ENCODE data around the gene CAMK2B.

CAMK2B gene

DNA sequence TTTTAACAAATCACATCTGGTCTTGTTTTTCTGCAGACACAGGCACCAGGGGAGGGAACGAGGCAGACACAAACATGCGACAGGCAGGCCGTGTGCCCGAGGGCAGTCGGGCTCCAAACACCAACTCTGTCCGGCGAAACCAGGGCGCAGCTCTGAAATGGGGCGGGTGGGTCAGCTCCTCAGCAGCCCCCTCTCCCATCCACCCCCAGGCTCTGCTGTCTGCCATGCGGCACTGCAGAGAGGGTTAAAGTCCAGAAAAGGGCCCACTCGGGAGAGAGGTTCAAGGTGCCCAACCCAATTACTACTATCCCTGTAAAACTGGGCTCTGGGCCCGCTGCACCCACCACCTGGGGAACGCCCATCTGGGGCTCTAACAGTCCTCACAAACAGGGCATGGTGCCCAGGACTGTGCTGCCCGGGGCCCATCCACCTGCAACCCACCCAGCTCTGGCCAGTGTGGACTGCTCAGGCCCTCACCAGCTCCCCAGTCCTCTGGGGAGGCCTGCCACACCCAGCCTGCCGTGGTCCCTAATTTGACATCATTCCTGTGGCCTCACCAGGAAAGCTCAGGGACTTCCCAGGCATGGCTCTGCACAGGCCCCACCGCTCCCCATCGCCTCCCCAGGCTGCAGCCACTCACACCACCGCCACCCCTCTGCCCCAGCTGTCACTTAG, 105.9 kb downstream of the CAMK2B start:
- peaks cover 2% of the 10 kb centered on the region for H3K9me3 ChIP-seq (ENCODE audit: low read length)
- H3K4me1 ChIP-seq (ENCODE audit: insufficient read depth, low read length) = peaks cover 11% of the 10 kb centered on the region
- H3K4me3 ChIP-seq (ENCODE audit: low read length) = no peak overlapping the region
- H3K36me3 ChIP-seq (ENCODE audit: insufficient read depth, low read length) = no peaks in the 10 kb centered on the region
- H3K27me3 ChIP-seq (ENCODE audit: insufficient read depth, low read length) = peaks cover 8% of the 10 kb centered on the region
- no peak overlapping the region for H2AFZ ChIP-seq (ENCODE audit: low read depth, low read length)

- Histone ChIP-seq H3K4me1 (ENCODE audit: insufficient read depth, low read length) (peaks cover 11% of the 10 kb centered on the region), H3K36me3 (ENCODE audit: insufficient read depth, low read length) (peaks cover 2% of the 10 kb centered on the region), H3K4me3 (ENCODE audit: low read length) (no peak overlapping the region), H2AFZ (ENCODE audit: low read depth, low read length) (no peak overlapping the region), H3K27me3 (ENCODE audit: insufficient read depth, low read length) (peaks cover 3% of the 10 kb centered on the region), H3K9me3 (ENCODE audit: low read length) (peaks cover 2% of the 10 kb centered on the region)
These were observed 106.8 kb downstream of the CAMK2B start for GRCh38 chr7:44218418-44219201.

- Histone ChIP-seq H3K4me1 (ENCODE audit: insufficient read depth, low read length) (peaks cover 11% of the 10 kb centered on the region), H3K9me3 (ENCODE audit: low read length) (peaks cover 2% of the 10 kb centered on the region), H3K36me3 (ENCODE audit: insufficient read depth, low read length) (peaks cover 9% of the 10 kb centered on the region), H3K27me3 (ENCODE audit: insufficient read depth, low read length) (peaks cover under 1% of the 10 kb centered on the region), H3K4me3 (ENCODE audit: low read length) (no peak overlapping the region), H2AFZ (ENCODE audit: low read depth, low read length) (no peak overlapping the region)
These were observed 107.5 kb downstream of the CAMK2B start for GRCh38 chr7:44217852-44218402.

DNA sequence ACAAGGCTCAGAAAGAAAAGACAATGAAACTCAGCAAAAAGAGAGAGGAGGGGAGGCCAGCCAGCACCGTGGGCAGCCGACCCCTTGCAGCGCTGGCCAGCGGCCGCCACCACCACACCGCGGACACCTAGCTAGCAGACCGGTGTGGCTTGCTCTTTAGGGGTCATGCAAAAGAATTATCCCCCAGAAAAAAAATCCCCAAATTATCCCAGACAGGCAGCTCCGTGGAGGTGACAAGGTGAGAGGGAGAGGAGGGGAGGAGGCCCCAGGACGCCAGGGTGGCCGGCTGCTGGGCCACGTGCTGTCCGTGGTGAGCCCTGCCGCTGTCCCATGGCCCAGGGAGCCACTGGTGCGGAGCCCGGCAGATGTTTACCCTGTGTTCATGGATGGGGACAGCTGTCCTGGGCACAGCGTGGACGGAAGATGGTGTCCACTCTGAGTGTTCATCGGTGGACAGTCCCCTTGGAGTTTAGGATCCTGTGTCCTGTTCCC, 108.1 kb downstream of the CAMK2B start:
- H3K4me1 ChIP-seq (ENCODE audit: insufficient read depth, low read length) = peaks cover 11% of the 10 kb centered on the region
- H3K27me3 ChIP-seq (ENCODE audit: insufficient read depth, low read length) = no peaks in the 10 kb centered on the region
- no peak overlapping the region for H2AFZ ChIP-seq (ENCODE audit: low read depth, low read length)
- no peak overlapping the region for H3K4me3 ChIP-seq (ENCODE audit: low read length)
- peaks cover 11% of the 10 kb centered on the region for H3K36me3 ChIP-seq (ENCODE audit: insufficient read depth, low read length)
- peaks cover 2% of the 10 kb centered on the region for H3K9me3 ChIP-seq (ENCODE audit: low read length)

- Histone ChIP-seq H3K27me3 (ENCODE audit: insufficient read depth, low read length) (no peaks in the 10 kb centered on the region), H3K9me3 (ENCODE audit: low read length) (peaks cover 2% of the 10 kb centered on the region), H3K36me3 (ENCODE audit: insufficient read depth, low read length) (peaks cover 17% of the 10 kb centered on the region), H3K4me1 (ENCODE audit: insufficient read depth, low read length) (peaks cover 11% of the 10 kb centered on the region), H3K4me3 (ENCODE audit: low read length) (no peak overlapping the region), H2AFZ (ENCODE audit: low read depth, low read length) (no peak overlapping the region)
These were observed 108.7 kb downstream of the CAMK2B start for GRCh38 chr7:44216521-44217222.

DNA sequence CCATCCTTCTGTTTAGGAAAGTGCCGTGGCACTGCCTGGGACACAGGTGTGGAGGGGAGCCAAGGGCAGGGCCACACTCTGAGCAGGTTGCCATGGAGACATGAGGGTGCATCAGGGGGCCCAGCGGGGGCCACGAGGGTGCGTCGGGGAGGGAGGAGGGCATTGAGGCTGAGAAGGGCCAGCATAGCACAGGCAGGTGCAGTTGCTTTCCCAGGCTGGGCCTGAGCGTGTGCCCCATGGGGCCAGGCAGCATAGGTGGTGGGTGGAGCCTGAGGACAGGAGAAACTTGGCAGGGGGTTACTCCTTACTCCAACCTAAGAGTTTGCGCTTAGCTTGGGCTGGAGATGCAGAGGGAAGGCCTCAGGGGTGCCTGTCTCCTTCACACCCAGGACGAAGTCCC, 109.4 kb downstream of the CAMK2B start:
- Histone ChIP-seq H2AFZ (ENCODE audit: low read depth, low read length) (no peak overlapping the region), H3K27me3 (ENCODE audit: insufficient read depth, low read length) (no peaks in the 10 kb centered on the region), H3K36me3 (ENCODE audit: insufficient read depth, low read length) (peaks cover 22% of the 10 kb centered on the region), H3K4me1 (ENCODE audit: insufficient read depth, low read length) (peaks cover 11% of the 10 kb centered on the region), H3K9me3 (ENCODE audit: low read length) (peaks cover 2% of the 10 kb centered on the region), H3K4me3 (ENCODE audit: low read length) (no peak overlapping the region)

- no peak overlapping the region for H2AFZ ChIP-seq (ENCODE audit: low read depth, low read length)
- no peaks in the 10 kb centered on the region for H3K27me3 ChIP-seq (ENCODE audit: insufficient read depth, low read length)
- peaks cover 27% of the 10 kb centered on the region for H3K36me3 ChIP-seq (ENCODE audit: insufficient read depth, low read length)
- no peak overlapping the region for H3K4me3 ChIP-seq (ENCODE audit: low read length)
- peaks cover 11% of the 10 kb centered on the region for H3K4me1 ChIP-seq (ENCODE audit: insufficient read depth, low read length)
- H3K9me3 ChIP-seq (ENCODE audit: low read length) = peaks cover 2% of the 10 kb centered on the region
These were observed 109.9 kb downstream of the CAMK2B start for GRCh38 chr7:44215531-44215930.

GRCh38 chr7:44213877-44214388, 111.5 kb downstream of the CAMK2B start:
- no peak overlapping the region for H3K4me3 ChIP-seq (ENCODE audit: low read length)
- H3K9me3 ChIP-seq (ENCODE audit: low read length) = peaks cover 1% of the 10 kb centered on the region
- H3K36me3 ChIP-seq (ENCODE audit: insufficient read depth, low read length) = peaks cover 41% of the 10 kb centered on the region
- H2AFZ ChIP-seq (ENCODE audit: low read depth, low read length) = no peak overlapping the region
- H3K4me1 ChIP-seq (ENCODE audit: insufficient read depth, low read length) = peaks cover 11% of the 10 kb centered on the region
- no peaks in the 10 kb centered on the region for H3K27me3 ChIP-seq (ENCODE audit: insufficient read depth, low read length)

DNA sequence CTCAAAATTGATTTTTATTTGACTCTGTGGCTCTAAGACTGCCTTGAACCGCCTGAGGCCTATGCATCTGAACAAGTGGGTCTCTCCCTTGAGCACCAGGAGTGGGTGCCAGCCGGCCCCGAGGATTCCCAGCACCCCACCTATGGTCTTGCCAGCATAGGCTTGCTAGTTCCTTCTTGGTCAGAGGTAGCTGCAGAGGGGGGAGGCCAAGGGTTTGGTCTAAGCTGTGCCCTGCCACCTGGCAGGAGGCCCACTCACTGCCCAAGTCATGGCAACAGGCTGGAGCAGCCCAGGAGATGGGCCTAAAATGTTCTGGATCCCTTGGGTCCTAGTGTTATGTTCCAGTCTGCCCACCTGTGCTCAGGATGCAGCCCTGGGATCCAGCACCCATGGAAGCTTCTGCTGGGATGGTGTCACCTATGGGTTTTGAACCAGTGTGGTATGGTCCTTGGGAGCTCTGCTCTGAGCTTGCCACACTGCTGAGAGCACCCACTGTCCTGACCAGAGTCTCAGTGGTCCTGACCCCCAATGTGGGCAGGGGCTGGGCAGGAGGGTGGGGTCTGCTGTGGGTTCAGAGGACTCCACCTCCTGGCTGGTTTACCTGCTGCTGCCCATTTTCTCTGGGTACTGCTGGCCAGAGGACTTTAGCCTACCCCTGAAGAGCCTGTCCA, 112.1 kb downstream of the CAMK2B start:
- peaks cover 47% of the 10 kb centered on the region for H3K36me3 ChIP-seq (ENCODE audit: insufficient read depth, low read length)

GRCh38 chr7:44212581-44213184, 112.7 kb downstream of the CAMK2B start:
- Histone ChIP-seq H2AFZ (ENCODE audit: low read depth, low read length) (no peak overlapping the region), H3K4me1 (ENCODE audit: insufficient read depth, low read length) (no peaks in the 10 kb centered on the region), H3K9me3 (ENCODE audit: low read length) (no peaks in the 10 kb centered on the region), H3K36me3 (ENCODE audit: insufficient read depth, low read length) (peaks cover 52% of the 10 kb centered on the region), H3K27me3 (ENCODE audit: insufficient read depth, low read length) (no peaks in the 10 kb centered on the region), H3K4me3 (ENCODE audit: low read length) (no peak overlapping the region)

More for the DNA sequence above, 112.1 kb downstream of the CAMK2B start:
- no peak overlapping the region for H2AFZ ChIP-seq (ENCODE audit: low read depth, low read length)
- H3K4me3 ChIP-seq (ENCODE audit: low read length) = no peak overlapping the region
- H3K9me3 ChIP-seq (ENCODE audit: low read length) = no peaks in the 10 kb centered on the region
- no peaks in the 10 kb centered on the region for H3K27me3 ChIP-seq (ENCODE audit: insufficient read depth, low read length)
- H3K4me1 ChIP-seq (ENCODE audit: insufficient read depth, low read length) = peaks cover 6% of the 10 kb centered on the region

- Histone ChIP-seq H3K27me3 (ENCODE audit: insufficient read depth, low read length) (no peaks in the 10 kb centered on the region), H2AFZ (ENCODE audit: low read depth, low read length) (no peak overlapping the region), H3K9me3 (ENCODE audit: low read length) (no peaks in the 10 kb centered on the region), H3K4me1 (ENCODE audit: insufficient read depth, low read length) (no peaks in the 10 kb centered on the region), H3K36me3 (ENCODE audit: insufficient read depth, low read length) (peaks cover 57% of the 10 kb centered on the region), H3K4me3 (ENCODE audit: low read length) (no peak overlapping the region)
These were observed 113.4 kb downstream of the CAMK2B start for GRCh38 chr7:44212018-44212417.

GRCh38 chr7:44211126-44211675, 114.2 kb downstream of the CAMK2B start:
- no peak overlapping the region for H3K4me3 ChIP-seq (ENCODE audit: low read length)
- H3K27me3 ChIP-seq (ENCODE audit: insufficient read depth, low read length) = no peaks in the 10 kb centered on the region
- no peak overlapping the region for H2AFZ ChIP-seq (ENCODE audit: low read depth, low read length)
- no peaks in the 10 kb centered on the region for H3K4me1 ChIP-seq (ENCODE audit: insufficient read depth, low read length)
- H3K9me3 ChIP-seq (ENCODE audit: low read length) = no peaks in the 10 kb centered on the region
- peaks cover 66% of the 10 kb centered on the region for H3K36me3 ChIP-seq (ENCODE audit: insufficient read depth, low read length)
